ENCODE results near the gene CD63.

CD63 gene

GRCh38 chr12:55739025-55739378 lies 10.2 kb upstream of the CD63 start:
- DNase-seq (ENCODE audit: low read depth) = no peak

- DNase-seq (ENCODE audit: low read depth) = peak; percentile 65
Measured at GRCh38 chr12:55738123-55739024, 9.6 kb upstream of the CD63 start.

GRCh38 chr12:55737581-55738122 lies 8.8 kb upstream of the CD63 start:
- DNase-seq (ENCODE audit: low read depth) = no peak

GRCh38 chr12:55736780-55737580 lies 8.2 kb upstream of the CD63 start:
- DNase-seq (ENCODE audit: low read depth) = no peak

- DNase-seq (ENCODE audit: low read depth) = no peak
Measured at GRCh38 chr12:55736076-55736475, 7.3 kb upstream of the CD63 start.

- DNase-seq (ENCODE audit: low read depth) = no peak
Measured at GRCh38 chr12:55734595-55734994, 5.8 kb upstream of the CD63 start.

- no peak for DNase-seq (ENCODE audit: low read depth)
Measured at GRCh38 chr12:55733858-55734257, 5.0 kb upstream of the CD63 start.

- no peak for DNase-seq (ENCODE audit: low read depth)
Measured at GRCh38 chr12:55733021-55733555, 4.3 kb upstream of the CD63 start.

GRCh38 chr12:55732288-55732687 lies 3.5 kb upstream of the CD63 start:
- DNase-seq (ENCODE audit: low read depth) = no peak

- DNase-seq (ENCODE audit: low read depth) = no peak
Measured at GRCh38 chr12:55729819-55730818, 1.3 kb upstream of the CD63 start.

GRCh38 chr12:55728186-55728938 lies 447 bp downstream of the CD63 start:
- DNase-seq (ENCODE audit: low read depth) = no peak

- DNase-seq (ENCODE audit: low read depth) = no peak
Measured at GRCh38 chr12:55727643-55728185, 1.1 kb downstream of the CD63 start.

GRCh38 chr12:55726971-55727370 lies 1.8 kb downstream of the CD63 start:
- no peak for DNase-seq (ENCODE audit: low read depth)

GRCh38 chr12:55725556-55725955 lies 3.3 kb downstream of the CD63 start:
- no peak for DNase-seq (ENCODE audit: low read depth)

GRCh38 chr12:55724940-55725309 lies 3.9 kb downstream of the CD63 start:
- no peak for DNase-seq (ENCODE audit: low read depth)

GRCh38 chr12:55724226-55724939 lies 4.4 kb downstream of the CD63 start:
- no peak for DNase-seq (ENCODE audit: low read depth)

- no peak for DNase-seq (ENCODE audit: low read depth)
Measured at GRCh38 chr12:55723516-55724225, 5.1 kb downstream of the CD63 start.

GRCh38 chr12:55722948-55723347 lies 5.9 kb downstream of the CD63 start:
- no peak for DNase-seq (ENCODE audit: low read depth)

- no peak for DNase-seq (ENCODE audit: low read depth)
Measured at GRCh38 chr12:55721601-55722213, 7.1 kb downstream of the CD63 start.

All from activated gamma-delta T cell treated with anti-CD3 and anti-CD28 coated beads, Interleukin-2, amount 50 U/mL, for 16 hours (primary cell).